Astrocyte (in vitro differentiated cells and primary cell): ENCODE measurements around the gene EN2.

Experiments used
- CTCF ChIP-seq: IDR thresholded peaks from 2 replicates; pipeline ENCODE4 v1.5.1; 2011; ENCODE audit warnings: low read depth, mild to moderate bottlenecking, inconsistent platforms, low read length, moderate library complexity; ENCODE audit not compliant: insufficient read depth
- EZH2 ChIP-seq: IDR thresholded peaks from 2 replicates; pipeline ENCODE4 v1.6.1; 2012; ENCODE audit warnings: mild to moderate bottlenecking, low read length, inconsistent platforms; ENCODE audit not compliant: insufficient read depth

GRCh38 chr7:155423337-155424285 is 34.3 kb upstream of the EN2 start:
- TF ChIP-seq CTCF (no peak), EZH2 (no peak)
